SK-N-SH (cell line): ENCODE measurements around the gene CHRM4.

Experiments
- CHD2 ChIP-seq: fragments of 150-350 bp; IDR thresholded peaks from 2 replicates; pipeline ENCODE4 v1.6.1; 2018; ENCODE audit warnings: low read length; ENCODE audit not compliant: partially characterized antibody
- EP300 ChIP-seq, 2 experiments: IDR thresholded peaks; 2 replicates each; pipeline versions ENCODE4 v1.4.0 to v1.6.1; 2012; ENCODE audit warnings: borderline replicate concordance in 1 of 2, low read depth in 1 of 2, low read length in 1 of 2
- JUND ChIP-seq: IDR thresholded peaks from 2 replicates; pipeline ENCODE4 v1.4.0; 2012
- RFX5 ChIP-seq: IDR thresholded peaks from 2 replicates; pipeline ENCODE4 v1.6.1; 2012; ENCODE audit warnings: mild to moderate bottlenecking, improper control_type of control experiment, low read length
- TF ChIP-seq, protein P1 (sequence below): fragments of 200-600 bp; sonication (generic); IDR thresholded peaks from 2 replicates; pipeline ENCODE4 v1.6.1; 2017; ENCODE audit warnings: antibody characterized with exemption, mild to moderate bottlenecking, moderate library complexity

- TF ChIP-seq CHD2 (no peak), JUND (no peak), RFX5 (no peak), EP300 (IDR thresholded peaks at IDR 0.05; ENCODE audit: borderline replicate concordance in 1 of 2, low read depth in 1 of 2, low read length in 1 of 2) (no peak)
- TF ChIP-seq, protein P1, sequence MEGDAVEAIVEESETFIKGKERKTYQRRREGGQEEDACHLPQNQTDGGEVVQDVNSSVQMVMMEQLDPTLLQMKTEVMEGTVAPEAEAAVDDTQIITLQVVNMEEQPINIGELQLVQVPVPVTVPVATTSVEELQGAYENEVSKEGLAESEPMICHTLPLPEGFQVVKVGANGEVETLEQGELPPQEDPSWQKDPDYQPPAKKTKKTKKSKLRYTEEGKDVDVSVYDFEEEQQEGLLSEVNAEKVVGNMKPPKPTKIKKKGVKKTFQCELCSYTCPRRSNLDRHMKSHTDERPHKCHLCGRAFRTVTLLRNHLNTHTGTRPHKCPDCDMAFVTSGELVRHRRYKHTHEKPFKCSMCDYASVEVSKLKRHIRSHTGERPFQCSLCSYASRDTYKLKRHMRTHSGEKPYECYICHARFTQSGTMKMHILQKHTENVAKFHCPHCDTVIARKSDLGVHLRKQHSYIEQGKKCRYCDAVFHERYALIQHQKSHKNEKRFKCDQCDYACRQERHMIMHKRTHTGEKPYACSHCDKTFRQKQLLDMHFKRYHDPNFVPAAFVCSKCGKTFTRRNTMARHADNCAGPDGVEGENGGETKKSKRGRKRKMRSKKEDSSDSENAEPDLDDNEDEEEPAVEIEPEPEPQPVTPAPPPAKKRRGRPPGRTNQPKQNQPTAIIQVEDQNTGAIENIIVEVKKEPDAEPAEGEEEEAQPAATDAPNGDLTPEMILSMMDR = no peak
These were observed 40.4 kb downstream of the CHRM4 start for GRCh38 chr11:46351148-46351547.
